ENCODE results near the gene CDH23.

CDH23 gene

GRCh38 chr10:71812016-71812912 lies 415.5 kb downstream of the CDH23 start:
- DNase-seq = peak; percentile 75

- DNase-seq = no peak
Observed at GRCh38 chr10:71812913-71813590, 416.3 kb downstream of the CDH23 start.

- no peak for DNase-seq
Observed at GRCh38 chr10:71814922-71815411, 418.2 kb downstream of the CDH23 start.

GRCh38 chr10:71815515-71816130 lies 418.9 kb downstream of the CDH23 start:
- no peak for DNase-seq

DNA sequence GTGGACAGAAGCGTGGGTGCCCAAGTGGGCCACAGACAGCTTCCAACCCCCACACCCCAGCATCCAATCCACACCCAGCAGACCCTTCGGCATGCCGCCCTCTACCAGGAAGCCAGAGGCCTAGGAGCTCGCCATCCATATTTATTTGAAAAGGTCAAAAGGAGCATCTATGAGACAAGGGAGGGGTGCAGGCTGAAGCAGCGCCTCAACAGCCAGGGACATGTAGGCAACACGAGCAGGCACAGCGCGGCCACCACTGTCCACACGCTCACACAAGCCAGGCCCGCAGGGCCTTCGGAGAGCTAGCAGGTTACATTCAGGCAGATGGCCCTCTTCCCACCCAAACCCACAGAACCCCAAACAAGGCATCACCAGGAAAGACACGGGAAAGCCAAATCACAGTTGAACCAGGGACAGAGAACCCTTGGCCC lies 419.7 kb downstream of the CDH23 start:
- no peak for DNase-seq

DNA sequence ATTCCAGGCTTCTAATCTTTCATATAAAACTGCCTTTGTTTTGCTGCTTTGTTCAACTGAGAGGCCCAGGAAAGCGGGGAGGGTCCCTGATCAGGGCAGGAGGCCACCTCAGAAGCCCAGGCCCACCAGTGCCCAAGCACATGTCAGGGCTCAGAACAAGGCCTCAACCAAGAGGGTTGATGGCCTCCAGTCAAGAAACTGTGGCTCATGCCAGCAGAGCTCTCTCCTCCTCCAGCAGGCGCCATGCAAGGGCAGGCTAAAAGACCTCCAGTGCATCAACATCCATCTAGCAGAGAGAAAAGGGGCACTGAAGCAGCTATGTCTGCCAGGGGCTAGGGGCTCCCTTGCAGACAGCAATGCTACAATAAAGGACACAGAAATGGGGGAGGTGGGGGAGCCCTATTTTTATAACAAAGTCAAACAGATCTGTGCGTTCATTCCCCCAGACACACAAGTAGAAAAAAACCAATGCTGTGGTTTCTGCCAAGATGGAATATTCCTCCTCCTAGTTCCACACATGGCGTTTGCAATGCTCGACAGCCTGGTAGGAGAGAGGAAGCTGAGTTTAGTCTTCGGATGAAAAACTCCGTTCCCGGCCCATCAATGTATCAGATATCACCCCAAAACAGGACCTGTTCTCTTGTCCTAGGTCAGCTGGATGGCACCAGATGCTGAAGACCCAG lies 420.4 kb downstream of the CDH23 start:
- no peak for DNase-seq

- no peak for DNase-seq
Observed at GRCh38 chr10:71817831-71818655, 421.3 kb downstream of the CDH23 start.

DNA sequence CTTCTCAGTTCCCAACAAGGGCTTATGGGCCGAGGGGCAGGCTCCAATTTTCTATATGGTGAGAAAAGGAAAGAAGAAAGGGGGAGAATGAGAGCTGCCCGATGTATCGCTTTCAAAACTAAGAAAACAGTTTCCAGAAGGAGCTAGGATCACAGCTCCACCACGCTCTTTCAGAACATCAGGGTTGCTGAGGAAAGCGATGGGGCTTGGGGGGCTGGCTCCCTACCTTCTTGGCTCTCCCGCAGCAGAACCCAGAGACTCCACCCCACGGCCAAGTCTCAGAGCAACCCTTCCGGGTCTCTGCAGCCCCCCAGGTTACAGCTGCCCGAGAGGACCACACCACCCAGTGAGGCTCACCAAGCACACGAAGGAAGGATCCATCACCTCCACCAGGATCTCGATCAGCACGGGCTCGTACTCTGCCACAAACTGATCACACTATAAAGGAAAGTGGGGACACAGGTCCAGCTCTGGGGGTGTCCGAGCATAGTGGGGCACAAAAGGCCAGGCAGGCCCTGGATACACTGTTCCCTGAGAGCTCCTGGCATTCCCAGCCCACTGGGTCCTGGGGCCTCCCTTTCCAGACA lies 422.0 kb downstream of the CDH23 start:
- DNase-seq = no peak

GRCh38 chr10:71819441-71819861 lies 422.7 kb downstream of the CDH23 start:
- no peak for DNase-seq

GRCh38 chr10:71819985-71820384 lies 423.3 kb downstream of the CDH23 start:
- DNase-seq = no peak

- no peak for DNase-seq
Observed at GRCh38 chr10:71820966-71821365, 424.2 kb downstream of the CDH23 start.

DNA sequence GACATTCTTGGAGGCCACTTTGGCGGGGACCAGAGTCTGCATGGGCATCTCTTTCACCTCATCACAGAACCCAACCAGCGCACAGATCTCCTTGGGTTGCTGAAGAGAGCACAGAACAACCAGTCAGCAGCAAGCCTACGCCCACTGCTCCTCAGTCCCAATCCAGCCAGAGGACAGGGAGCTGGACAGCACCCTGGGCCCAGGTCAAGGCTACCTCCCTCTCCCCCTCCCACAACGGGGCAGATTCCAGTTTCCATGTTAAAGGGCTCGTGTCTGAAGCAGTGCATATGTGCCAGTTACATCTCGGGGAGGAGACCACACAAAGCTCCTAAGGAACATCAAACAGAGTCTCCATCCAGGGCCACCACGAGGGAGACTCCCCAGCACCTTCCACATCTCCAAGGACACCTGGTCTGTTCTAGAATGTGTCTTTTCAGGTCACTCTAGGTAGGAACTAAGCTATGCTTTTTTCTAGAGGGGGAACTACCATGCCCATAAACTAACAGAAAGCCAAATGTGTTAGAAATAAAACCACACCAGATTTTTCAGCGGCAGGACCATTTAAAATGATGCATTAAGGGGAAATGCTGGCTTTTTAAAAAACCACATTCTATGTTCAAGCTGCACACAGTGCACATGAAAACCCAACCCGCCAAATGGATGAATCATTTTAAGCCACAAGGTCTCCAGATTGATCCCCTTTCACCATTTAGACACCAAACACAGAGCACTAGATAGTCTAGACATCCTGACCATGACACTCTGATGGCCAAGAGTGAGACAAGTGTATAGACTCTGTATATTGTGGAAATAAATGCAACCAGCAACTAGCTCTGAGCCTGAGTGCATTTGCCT lies 425.4 kb downstream of the CDH23 start:
- DNase-seq = no peak

- DNase-seq = no peak
Observed at GRCh38 chr10:71823356-71823755, 426.6 kb downstream of the CDH23 start.

- no peak for DNase-seq
Observed at GRCh38 chr10:71824333-71824732, 427.6 kb downstream of the CDH23 start.

DNA sequence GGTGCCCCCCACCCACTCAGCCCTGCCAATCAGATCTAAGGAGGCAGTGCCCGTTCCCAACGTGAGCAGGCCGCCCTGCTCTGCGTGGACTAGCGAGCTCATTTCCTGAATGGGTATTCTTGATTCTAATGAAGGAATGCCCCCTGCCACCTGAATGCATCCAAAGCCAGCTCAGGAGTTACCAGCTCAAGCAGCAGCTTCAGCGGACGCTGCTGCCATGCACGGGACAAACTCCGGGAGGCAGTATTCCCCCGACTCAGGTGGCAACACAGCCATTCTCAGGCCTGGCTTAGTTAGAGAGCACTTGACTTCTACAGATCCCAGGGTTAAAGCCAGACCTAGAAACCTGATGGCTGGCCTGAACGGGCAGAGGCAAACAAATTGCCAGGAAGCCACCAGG lies 428.5 kb downstream of the CDH23 start:
- DNase-seq = no peak

DNA sequence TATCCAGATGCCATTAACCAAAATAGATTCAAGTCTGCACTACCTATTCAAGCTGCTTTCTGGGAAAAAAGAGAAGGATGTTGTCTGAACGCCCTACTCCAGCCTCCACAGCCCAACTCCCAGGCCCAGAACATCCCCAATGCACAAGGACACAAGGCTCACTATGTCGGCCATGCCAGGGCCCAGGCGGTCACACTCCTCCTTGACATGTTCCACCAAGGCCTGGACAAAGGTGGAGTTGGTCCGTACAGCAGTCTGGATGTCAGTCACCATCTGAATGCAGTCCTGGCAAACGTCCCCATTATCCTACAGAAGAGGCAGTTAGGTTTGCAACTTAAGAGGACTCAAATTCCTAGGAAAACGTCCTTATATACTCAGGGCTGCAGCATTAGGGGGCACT lies 431.1 kb downstream of the CDH23 start:
- no peak for DNase-seq

DNA sequence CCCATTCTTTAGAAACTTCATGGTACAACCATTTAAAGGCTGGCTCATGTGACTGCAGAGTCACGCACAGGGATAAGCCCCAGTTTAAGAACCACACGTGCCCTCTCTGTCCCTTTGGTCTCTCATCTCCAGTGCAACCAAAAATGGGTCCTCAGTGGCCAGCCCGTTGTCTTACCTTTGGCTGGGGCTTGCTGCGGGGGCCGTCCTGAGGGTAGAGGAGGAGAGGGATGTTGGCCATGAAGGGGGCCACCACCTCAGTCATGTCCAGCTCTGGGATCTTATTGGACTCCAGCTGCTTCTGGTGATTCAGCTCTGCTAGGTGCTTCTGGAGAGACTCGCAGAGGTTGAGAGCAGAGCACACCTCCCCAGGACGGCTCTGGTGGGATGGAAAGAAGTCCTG lies 432.0 kb downstream of the CDH23 start:
- no peak for DNase-seq

DNA sequence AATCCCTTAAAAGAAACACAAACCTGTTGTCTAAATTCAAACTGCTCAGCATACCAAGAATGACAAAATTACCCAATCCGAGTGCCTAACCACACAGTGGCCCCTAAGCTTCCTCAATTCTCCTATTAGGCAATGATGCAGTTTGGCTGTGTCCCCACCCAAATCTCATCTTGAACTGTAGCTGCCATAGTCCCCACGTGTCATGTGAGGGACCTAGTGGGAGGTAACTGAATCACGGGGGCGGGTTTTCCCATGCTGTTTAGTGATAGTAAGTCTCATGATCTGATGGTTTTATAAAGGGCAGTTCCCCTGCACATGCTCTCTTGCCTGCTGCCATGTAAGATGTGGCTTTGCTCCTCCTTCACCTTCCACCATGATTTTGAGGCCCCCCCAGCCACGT lies 432.5 kb downstream of the CDH23 start:
- DNase-seq = peak; percentile 14

DNA sequence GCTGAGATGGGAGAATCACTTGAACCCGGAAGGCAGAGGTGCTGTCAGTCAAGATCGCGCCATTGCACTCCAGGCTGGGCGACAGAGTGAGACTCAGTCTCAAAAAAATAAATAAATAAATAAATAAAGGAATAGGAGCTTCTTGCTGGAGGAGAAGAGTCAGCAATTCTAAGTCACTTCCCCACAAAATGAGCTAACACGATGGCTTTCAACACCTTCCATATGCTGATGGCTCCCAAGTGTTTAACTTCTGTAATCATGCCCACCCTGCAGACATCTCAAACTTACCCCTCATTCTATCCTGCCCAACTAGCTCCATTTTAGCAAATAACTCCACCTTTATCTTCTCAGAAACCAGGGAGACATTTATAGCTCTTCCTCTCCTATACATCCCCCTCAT lies 433.2 kb downstream of the CDH23 start:
- DNase-seq = no peak

DNA sequence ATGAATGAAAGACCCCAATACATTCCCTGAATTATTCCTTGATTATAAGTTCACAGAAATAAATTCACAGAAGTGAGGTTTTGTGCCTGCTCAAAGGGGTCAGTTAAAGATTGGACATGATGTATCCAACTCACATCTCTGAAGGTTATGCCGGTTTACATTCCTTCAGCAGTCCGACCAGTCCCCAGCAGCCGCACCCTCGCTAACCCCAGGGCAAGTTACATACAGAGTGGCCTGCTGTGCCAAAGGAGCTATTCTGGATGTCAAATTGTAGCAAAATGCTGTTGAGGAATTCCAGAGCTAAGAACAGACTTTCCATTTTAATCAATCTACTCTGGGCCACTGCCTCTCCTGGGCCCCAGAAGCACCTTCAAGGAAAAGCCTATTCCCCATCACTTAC lies 434.0 kb downstream of the CDH23 start:
- DNase-seq = no peak

All from CD4-positive, alpha-beta T cell treated with Interleukin-17A for 1 hour (primary cell).